GM20431 (cell line): ENCODE data around the gene NOBOX.
"Not testable (repeated sequence)": the region's sequence is repeated elsewhere in the genome, so short reads cannot be mapped to it uniquely, and the experiment has no call there.

Source experiments
- in situ Hi-C: fragments of 300-500 bp; cut with MseI, MboI; formaldehyde crosslinking; loops from one replicate; pipeline ENCODE4 v1.15.0; 2020; ENCODE audit warnings: low sequenced_read_pairs; ENCODE audit not compliant: unreplicated experiment

Gene NOBOX

GRCh38 chr7:144398291-144398690 is 5.2 kb downstream of the NOBOX start:
- in situ Hi-C loops, result loop anchor here (25.0 kb wide), 1 partner anchor 236 kb away; no protein-coding TSS in a partner anchor

- in situ Hi-C loops, result loop anchor here (25.0 kb wide), 1 partner anchor 235 kb away; no protein-coding TSS in a partner anchor
These were observed 6.4 kb downstream of the NOBOX start for GRCh38 chr7:144397086-144397485.

GRCh38 chr7:144391823-144392255 is 11.7 kb downstream of the NOBOX start:
- in situ Hi-C loops, result loop anchor here (25.0 kb wide), 1 partner anchor 230 kb away; no protein-coding TSS in a partner anchor

GRCh38 chr7:144391014-144391413 is 12.5 kb downstream of the NOBOX start:
- in situ Hi-C loops, result loop anchor here (25.0 kb wide), 1 partner anchor 229 kb away; no protein-coding TSS in a partner anchor

GRCh38 chr7:144390481-144390880 is 13.0 kb downstream of the NOBOX start:
- in situ Hi-C loops, result loop anchor here (25.0 kb wide), 1 partner anchor 228 kb away; no protein-coding TSS in a partner anchor

- in situ Hi-C loops, result loop anchor here (25.0 kb wide), 1 partner anchor 227 kb away; no protein-coding TSS in a partner anchor
These were observed 14.5 kb downstream of the NOBOX start for GRCh38 chr7:144388950-144389349.

GRCh38 chr7:144386741-144387140 is 16.8 kb downstream of the NOBOX start:
- in situ Hi-C loops, result loop anchor here (25.0 kb wide), 1 partner anchor 224 kb away; no protein-coding TSS in a partner anchor

- in situ Hi-C loops, result loop anchor here (25.0 kb wide), 1 partner anchor 222 kb away; no protein-coding TSS in a partner anchor
These were observed 18.8 kb downstream of the NOBOX start for GRCh38 chr7:144384555-144385245.

- in situ Hi-C loops, result loop anchor here (25.0 kb wide), 1 partner anchor 222 kb away; no protein-coding TSS in a partner anchor
These were observed 19.4 kb downstream of the NOBOX start for GRCh38 chr7:144384071-144384470.

- in situ Hi-C loops, result loop anchor here (25.0 kb wide), 1 partner anchor 218 kb away; no protein-coding TSS in a partner anchor
These were observed 23.6 kb downstream of the NOBOX start for GRCh38 chr7:144379776-144380384.

- in situ Hi-C loops, result loop anchor here (25.0 kb wide), 1 partner anchor 216 kb away; no protein-coding TSS in a partner anchor
These were observed 24.8 kb downstream of the NOBOX start for GRCh38 chr7:144378651-144379050.

- in situ Hi-C loops, result not testable (repeated sequence)
These were observed 34.3 kb downstream of the NOBOX start for GRCh38 chr7:144369221-144369620.

GRCh38 chr7:144367250-144367649 is 36.2 kb downstream of the NOBOX start:
- in situ Hi-C loops, result not testable (repeated sequence)

- in situ Hi-C loops, result not testable (repeated sequence)
These were observed 38.0 kb downstream of the NOBOX start for GRCh38 chr7:144365523-144365922.

- in situ Hi-C loops, result not testable (repeated sequence)
These were observed 41.4 kb downstream of the NOBOX start for GRCh38 chr7:144362061-144362460.

- in situ Hi-C loops, result not testable (repeated sequence)
These were observed 46.6 kb downstream of the NOBOX start for GRCh38 chr7:144356860-144357259.

- in situ Hi-C loops, result not testable (repeated sequence)
These were observed 47.3 kb downstream of the NOBOX start for GRCh38 chr7:144356185-144356584.

- in situ Hi-C loops, result not testable (repeated sequence)
These were observed 48.2 kb downstream of the NOBOX start, which contains the start of gene ARHGEF5 for GRCh38 chr7:144355176-144355822. Gene ARHGEF5 (plus strand): TSS chr7:144355402. CDS start chr7:144362670, 7,268 bp downstream.

GRCh38 chr7:144351667-144352066 is 51.8 kb downstream of the NOBOX start:
- in situ Hi-C loops, result not testable (repeated sequence)

- in situ Hi-C loops, result not testable (repeated sequence)
These were observed 54.9 kb downstream of the NOBOX start for GRCh38 chr7:144348625-144349024.
